MM.1S (cell line): Measurements from ENCODE around the gene DNASE1L3.

Experiments
- CTCF ChIP-seq: fragments of 300-600 bp; sonication (generic); IDR thresholded peaks from 2 replicates; pipeline ENCODE4 v1.5.1; 2016; ENCODE audit warnings: antibody characterized with exemption, low read length, mixed read lengths
- EZH2 ChIP-seq: fragments of 300-600 bp; sonication (generic); optimal IDR thresholded peaks from 2 replicates; pipeline ENCODE3; 2017; ENCODE audit warnings: low read depth, mild to moderate bottlenecking, antibody characterized with exemption, low read length, mixed read lengths
- EZH2phosphoT487 ChIP-seq: fragments of 300-600 bp; sonication (generic); IDR thresholded peaks from 2 replicates; pipeline ENCODE4 v1.6.1; 2018; ENCODE audit warnings: antibody characterized with exemption, low read length

- TF ChIP-seq CTCF (no peak), EZH2 (no peak), EZH2phosphoT487 (no peak)
These were observed 40.9 kb upstream of the DNASE1L3 start for GRCh38 chr3:58251631-58252035.
